GM13976 (cell line): ENCODE results near the gene CCBE1.
A peak's percentile ranks its signal among the peaks of the same experiment; 100 is the strongest.

ENCODE experiments used
- DNase-seq: peaks from one replicate; pipeline ENCODE4 v3.0.0; 2012; ENCODE audit warnings: low spot score
- CTCF ChIP-seq: IDR thresholded peaks from 2 replicates; pipeline ENCODE4 v1.5.1; 2012; ENCODE audit warnings: borderline replicate concordance, mild to moderate bottlenecking; ENCODE audit not compliant: insufficient read depth; ENCODE audit errors: extremely low read depth, missing control alignments, control extremely low read depth
- in situ Hi-C: fragments of 300-500 bp; cut with MboI; formaldehyde crosslinking; loops from one replicate; pipeline ENCODE4 v1.12.0; 2022; ENCODE audit warnings: low sequenced_read_pairs, mixed read lengths, inconsistent platforms; ENCODE audit not compliant: unreplicated experiment

Gene CCBE1

GRCh38 chr18:59500765-59501164 is 196.5 kb downstream of the CCBE1 start:
- DNase-seq, result no peak
- no peak for TF ChIP-seq CTCF
- in situ Hi-C loops, result no loop called here

DNA sequence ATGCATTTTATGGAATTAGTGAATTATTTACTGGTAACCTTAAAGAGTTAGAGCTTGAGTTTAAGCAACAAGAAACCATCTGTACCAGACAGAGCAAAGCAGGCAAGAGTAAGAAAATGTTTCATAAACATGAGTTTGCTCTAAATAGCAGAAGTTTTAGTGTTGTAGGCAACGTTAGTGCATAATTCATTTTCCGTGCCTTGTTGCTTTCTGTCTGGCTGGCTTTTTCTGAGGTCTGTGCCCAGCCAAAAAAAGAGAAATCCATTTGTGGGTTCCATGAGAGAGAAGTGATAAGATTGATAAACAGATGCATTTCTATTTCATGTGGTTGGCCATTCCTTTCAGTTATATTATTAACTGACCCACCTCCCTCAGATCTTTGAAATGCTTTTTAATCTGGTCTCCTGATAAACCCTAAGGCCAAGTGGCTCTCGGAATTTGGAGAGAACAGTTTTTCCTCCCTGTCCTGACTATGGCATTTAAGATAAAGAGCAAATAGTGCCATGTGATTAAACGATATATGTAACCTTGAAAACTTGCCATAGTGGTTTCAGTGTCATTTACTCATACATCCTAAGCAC is 198.6 kb downstream of the CCBE1 start:
- TF ChIP-seq CTCF, result no peak
- no peak for DNase-seq

GRCh38 chr18:59492756-59493421 is 204.3 kb downstream of the CCBE1 start:
- no peak for TF ChIP-seq CTCF
- in situ Hi-C loops, result no loop called here

More for the DNA sequence above, 198.6 kb downstream of the CCBE1 start:
- in situ Hi-C loops, result no loop called here

GRCh38 chr18:59488899-59489298 is 208.3 kb downstream of the CCBE1 start:
- in situ Hi-C loops, result no loop called here
- TF ChIP-seq CTCF, result no peak
- peak; percentile 36 for DNase-seq

More at GRCh38 chr18:59492756-59493421, 204.3 kb downstream of the CCBE1 start:
- no peak for DNase-seq

DNA sequence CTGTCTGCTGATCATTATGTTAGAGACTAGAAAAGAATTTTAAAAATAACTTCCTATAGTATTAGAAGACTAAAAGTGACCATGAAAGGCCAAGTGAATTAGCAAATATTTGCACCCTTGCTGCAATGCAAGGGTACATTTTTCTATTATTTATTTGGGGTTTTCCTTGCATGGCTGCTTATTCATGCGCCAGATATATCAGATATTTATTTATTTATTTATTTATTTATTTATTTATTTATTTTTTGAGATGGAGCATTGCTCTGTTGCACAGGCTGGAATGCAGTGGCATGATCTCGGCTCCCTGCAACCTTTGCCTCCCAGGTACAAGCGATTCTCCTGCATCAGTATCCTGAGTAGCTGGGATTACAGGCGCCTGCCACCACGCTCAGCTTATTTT is 211.8 kb downstream of the CCBE1 start:
- in situ Hi-C loops, result no loop called here
- DNase-seq, result no peak

DNA sequence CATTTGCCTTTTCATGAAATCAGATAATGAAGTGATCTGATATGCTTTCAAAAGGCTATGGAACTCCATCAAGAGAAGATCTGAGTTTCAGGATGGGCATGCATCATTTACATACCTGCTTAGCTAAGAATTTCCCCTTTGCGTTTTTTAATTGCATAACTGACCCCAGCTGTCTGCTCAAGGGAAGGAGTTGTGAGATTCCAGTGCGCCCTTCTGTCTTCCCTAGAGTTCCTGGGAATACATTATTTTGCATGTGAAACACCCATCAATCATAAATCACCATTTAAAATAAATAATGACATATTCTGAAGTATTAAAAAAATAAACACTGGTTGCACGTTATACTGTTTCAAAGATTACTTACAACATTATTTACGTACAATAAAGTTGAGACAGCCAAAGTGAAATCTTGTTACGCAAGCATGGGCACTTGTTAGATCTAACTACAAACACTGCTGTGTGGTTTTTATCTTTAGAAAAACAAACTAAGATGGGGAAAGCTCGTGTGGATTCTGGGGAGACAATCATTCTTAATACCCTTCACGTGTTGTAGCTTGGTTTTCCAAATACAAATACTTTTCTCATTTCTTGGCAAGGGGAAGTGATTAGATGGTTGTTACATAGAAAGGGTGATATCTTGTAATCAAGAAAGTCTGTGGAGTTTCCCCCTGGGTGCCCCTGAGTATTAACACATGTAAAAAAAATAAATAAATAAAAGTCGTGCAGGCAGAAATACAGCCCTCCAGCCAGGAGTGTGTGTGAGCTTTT is 212.5 kb downstream of the CCBE1 start:
- DNase-seq, result no peak
- no peak for TF ChIP-seq CTCF
- in situ Hi-C loops, result no loop called here

More for the DNA sequence above, 211.8 kb downstream of the CCBE1 start:
- no peak for TF ChIP-seq CTCF
